Stimulated activated CD4-positive, alpha-beta T cell treated with anti-CD3 and anti-CD28 coated beads, Interleukin-2, amount 100 ng/mL, for 24 hours (primary cell): ENCODE data around the gene ATP9A.
"Not testable (repeated sequence)": the region's sequence is repeated elsewhere in the genome, so short reads cannot be mapped to it uniquely, and the experiment has no call there.

Source experiments
- DNase-seq, 2 donors: peaks; one replicate each; pipeline ENCODE4 v3.0.0-alpha.2; 2020

ATP9A gene

DNA sequence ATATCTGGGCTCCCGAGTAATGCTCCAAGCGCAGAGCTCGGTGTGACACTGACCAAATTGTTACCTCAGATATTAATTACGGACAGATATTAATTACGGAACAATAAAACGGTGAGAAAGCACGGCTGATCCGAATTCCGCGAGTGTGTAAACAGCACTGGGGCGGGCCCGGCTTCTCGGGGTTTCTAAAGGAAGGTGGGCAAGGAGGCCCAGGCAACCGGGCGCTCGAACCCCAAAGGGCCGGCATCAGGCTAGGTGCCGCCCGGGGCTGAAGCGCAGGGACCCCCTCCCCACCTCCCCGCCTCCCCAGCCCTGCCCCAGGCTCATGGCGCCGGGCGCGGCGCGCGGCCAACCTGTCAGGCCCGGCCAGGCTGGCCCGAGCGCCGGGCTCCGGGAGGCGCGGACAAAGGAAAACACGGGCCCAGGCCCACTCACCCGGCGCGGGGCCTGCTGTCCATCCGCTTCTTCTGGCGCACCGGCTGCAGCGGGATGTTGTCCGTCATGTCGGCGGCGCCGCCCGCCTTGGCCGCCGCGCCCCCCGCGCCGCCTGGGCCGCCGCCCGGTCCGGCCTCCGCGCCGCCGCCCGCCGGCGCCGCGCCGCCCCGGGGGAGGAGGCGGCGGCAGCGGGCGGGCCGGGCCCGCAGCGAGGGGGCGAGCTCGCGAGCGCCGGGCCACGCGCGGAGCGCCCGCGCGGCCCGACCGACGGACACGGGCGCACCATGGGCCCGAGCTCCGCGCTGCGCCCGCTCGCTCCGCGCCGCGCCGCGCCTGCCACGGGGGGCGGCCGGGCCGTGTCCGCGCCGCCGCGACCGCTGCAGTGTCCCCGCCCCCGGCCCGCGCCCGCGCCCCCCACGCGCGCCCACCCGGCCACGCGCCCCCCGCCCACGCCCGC lies at the start of gene ATP9A:
ATP9A (minus strand) TSS at position 524 of the 892 bp plus-strand sequence; CDS start at position 503, 21 bp downstream.
- DNase-seq, result peak in 1 of 2 donors; percentile 10

GRCh38 chr20:51816856-51817255 lies 48.7 kb upstream of the ATP9A start:
- DNase-seq, result not testable (repeated sequence)

DNA sequence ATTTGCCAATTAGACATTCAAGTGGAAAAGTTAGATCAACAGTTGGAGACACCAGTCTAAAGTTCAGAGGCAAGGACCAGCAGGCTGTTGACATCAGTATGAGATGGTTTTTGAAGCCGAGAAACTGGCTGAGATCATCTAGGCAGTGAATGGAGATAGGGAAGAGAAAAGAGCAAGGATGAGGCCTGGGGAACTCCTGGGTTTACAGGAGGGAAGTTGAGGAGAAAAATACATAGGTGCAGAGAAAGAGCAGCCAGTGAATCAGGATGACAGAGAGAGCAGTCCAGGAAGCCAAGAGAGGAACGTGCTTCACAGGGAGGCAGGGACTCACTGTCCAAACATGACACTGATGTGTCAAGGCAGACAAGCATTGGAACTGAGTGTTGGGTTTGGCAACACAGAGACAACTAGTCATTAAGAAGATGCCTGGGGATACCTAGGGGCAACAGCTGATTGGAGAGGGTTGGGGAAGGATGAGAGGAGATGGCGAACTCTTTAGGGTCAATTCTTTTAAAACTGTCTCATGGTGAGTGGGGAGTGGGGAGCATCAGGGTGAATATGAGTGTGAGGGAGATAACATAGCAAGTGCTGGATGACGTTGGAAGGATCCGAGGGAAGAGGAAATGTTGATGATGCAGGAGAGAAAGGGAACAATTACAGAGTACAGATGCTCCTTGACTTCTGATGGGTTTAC lies 47.3 kb upstream of the ATP9A start:
- no peak for DNase-seq

DNA sequence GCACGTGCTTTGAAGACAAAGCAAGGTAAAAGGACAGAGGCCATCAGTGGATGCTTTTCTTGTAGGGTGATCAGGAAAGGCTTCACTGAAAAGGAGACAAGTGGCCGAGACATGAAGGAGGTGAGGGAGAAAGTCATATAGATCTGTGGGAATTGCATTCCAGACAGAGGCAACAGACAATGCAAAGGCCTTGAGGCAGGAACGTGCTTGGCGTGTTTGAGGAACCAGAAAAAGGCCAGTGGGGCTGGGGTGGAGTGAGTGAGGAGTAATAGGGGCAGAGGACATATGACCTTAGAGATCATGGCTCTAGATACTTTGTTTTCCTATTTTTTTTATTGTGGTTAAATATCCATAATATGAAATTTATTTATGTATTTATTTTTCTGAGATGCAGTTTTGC lies 44.7 kb upstream of the ATP9A start:
- no peak for DNase-seq

GRCh38 chr20:51811514-51812128 lies 43.4 kb upstream of the ATP9A start:
- no peak for DNase-seq

- no peak for DNase-seq
Observed at GRCh38 chr20:51811042-51811355, 42.8 kb upstream of the ATP9A start.

DNA sequence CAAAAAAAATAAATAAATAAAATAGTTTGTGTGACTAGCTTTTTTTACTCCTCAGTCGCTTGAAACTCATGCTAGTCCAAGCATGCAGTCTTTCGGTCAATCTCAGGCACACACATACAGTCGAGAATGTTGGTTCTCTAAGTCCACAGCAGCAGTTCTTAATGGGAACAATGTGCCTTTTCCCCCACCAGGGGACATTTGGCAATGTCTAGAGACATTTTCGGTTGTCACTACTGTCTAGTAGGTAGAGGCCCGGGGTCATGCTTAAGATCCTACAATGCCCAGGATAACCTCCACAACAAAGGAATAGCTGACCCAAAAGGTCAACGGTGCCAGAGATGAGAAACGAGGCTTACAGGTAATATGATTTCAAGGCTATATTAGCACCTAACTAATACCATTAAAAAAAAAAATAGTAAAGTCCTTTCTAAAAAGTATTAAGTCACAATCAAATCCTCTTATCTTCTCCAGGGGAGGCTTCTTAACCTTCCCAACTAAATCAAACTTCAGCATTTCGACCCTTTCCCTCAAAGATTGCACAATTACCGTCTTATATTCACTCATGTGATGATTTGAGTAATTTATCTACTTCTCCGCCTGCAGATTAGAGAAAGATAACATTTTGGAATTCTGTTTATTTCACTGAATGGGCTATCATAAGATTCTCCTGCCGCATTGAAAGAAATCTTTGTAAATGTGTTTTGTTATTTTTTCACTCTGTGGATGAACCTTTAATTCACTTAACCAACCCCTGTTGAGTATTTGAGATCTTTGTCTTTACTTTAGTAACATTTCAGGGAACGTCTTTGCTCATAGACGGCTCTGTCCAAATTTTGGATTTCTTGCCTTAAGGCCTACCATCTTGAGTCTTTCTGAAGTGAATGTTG lies 42.2 kb upstream of the ATP9A start:
- DNase-seq, result no peak

DNA sequence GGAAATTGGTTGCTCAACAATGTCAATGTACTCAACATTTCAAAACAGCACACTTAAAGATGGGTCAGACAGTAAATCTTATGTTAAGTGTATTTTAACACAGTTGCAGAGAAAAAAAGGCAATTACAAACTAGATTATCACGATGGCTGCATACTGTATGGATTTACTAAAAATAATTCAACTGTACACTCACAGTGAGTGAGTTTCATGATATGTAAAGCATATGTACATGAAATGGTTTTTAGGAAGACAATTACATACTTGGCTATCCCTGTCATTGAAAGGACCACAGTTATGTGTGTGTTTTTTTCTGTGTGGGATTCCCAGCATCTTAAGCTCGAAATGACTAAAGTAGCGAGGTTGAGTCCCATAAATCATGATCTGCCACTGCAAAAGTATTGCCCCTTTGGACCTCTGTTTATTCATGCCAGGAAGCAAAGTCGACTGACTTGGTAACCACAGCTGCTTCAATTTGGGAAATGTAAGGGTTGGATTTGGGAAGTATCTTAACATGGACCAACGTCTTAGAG lies 39.6 kb upstream of the ATP9A start:
- DNase-seq, result no peak

GRCh38 chr20:51804754-51805153 lies 36.6 kb upstream of the ATP9A start:
- no peak for DNase-seq

DNA sequence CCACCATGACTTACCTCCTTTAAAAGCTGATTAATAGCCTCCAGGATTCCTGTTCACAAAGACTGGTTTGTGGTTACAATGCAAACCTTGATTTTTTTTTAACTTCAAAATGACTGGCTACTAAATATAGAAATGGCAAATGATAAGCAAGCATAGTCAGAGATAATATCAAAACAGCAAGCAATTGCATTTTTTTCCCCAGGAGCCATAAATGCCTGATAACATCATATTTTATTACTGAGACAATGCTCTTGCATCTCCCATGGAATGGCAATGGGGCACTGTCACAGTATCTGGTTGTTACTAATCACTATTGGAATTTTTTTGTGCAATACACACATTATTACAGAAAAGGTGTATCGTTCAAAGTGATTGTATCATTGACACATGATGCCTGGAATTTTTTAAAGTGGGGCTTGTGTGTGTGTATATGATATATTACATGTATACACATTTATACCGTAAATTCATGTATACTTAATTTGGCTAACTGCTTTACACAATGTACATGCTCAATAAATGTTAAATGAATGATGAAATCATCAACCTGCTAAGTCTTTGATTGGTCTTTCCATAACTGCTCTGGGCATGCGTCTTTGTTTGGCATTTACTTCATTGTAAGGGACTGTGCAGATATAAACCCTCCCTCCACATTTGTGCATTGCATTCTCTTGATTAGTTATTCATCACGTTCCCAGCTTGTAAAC lies 35.1 kb upstream of the ATP9A start:
- no peak for DNase-seq

DNA sequence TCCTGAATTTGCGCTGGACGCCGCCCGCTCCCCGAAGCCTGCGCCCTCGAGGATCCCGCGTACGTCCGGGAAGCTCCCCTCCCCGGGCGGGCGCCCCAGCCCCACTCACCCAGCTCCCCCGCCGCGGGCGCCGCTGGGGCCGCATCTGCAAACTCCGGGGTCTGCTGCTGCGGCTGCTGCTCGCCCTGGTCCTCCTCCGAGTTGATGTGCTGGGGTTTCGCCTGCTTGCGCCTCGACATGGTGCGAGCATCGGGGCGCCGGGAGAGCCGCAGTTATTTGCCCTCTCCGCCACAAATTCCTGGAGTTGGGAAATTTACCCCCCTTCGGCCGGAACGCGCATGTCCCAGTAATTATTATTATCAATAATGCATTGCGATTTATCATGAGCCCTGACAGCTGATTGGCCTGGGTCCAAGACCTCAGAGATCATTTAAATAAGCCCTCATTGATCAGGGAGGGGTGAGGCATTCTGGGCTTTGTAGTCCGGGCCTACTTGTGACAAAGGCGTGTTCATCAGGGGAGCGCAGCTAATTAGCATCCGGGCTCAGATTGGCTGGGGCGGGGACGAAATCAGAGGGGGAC lies 34.1 kb upstream of the ATP9A start, which contains the start of gene SALL4:
SALL4 (minus strand) TSS at position 352 of the 582 bp plus-strand sequence; CDS start at position 239, 113 bp downstream.
- no peak for DNase-seq

DNA sequence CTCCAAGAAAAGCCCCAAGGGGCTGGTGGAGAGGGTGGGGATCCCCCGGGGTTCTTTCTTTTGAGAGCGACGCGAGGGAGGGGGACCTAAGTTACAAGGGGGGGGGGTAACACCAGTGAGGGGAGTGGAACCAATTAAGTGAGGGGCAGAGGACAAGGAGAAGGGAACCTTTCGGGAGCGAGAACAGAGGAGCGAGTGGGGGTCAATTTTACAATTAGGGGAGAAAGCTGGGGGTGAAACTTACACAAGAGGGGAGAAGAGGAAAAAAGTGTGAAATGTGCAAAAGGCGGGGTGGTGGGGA lies 33.6 kb upstream of the ATP9A start:
- no peak for DNase-seq

DNA sequence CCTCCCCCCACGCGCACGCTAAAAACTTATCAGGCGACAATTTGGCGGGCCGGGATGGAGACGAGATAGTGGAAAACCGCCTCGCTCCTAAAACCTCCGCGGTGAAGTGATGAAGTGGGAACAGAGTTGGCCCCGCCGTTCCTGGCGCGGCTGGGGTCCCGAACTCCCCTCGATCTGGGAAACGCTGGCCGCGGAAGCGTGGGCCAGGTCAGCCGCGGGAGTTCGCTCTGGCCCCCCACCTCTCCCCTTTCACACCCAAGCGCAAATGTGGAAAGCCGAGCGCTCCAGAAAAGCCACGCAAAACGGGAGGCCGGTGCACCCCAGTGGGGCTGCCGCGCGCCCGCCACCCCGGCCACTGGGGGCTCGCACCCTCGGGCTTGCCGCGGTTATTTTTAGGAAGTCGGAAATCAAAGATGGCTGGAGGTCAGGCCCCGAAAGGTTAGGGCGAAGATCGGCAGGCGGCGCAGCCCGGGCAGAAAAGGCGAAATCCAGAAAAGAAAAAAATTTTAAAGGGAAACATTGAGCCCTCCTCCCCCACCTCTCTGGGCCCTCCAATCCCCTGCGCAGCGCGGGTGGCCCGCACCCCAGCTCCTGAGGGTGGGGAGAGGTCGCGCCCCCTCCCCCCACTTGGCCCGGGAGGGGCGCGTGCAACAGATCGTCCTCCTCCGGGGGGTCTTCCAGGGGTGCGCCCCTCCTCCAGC lies 33.1 kb upstream of the ATP9A start:
- peak in 1 of 2 donors; percentile 9 for DNase-seq

- peak in 1 of 2 donors; percentile 8 for DNase-seq
Observed at GRCh38 chr20:51800872-51801121, 32.6 kb upstream of the ATP9A start.

- DNase-seq, result peak; percentile 66 to 82
Observed at GRCh38 chr20:51800060-51800871, 32.1 kb upstream of the ATP9A start.

- no peak for DNase-seq
Observed at GRCh38 chr20:51799401-51799860, 31.2 kb upstream of the ATP9A start.

GRCh38 chr20:51797357-51798025 lies 29.3 kb upstream of the ATP9A start:
- no peak for DNase-seq

DNA sequence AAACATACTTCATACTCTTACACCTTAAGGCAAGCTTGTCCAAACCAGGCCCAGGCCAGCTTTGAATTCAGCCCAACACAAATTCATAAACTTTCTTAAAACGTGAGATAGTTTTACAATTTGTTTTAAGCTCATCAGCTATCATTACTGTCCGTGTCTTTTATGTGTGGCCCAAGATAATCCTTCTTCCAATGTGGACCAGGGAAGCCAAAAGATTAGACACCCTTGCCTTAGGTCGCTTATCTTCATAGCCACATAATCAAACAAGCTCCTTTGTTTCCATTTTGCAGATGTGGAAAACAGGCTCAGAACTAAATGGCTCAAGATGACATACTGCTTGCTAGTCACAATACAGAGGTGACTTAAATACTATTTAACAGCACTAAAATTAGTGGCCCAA lies 28.1 kb upstream of the ATP9A start:
- DNase-seq, result no peak

GRCh38 chr20:51792960-51793359 lies 24.8 kb upstream of the ATP9A start:
- DNase-seq, result no peak

GRCh38 chr20:51791626-51792025 lies 23.4 kb upstream of the ATP9A start:
- DNase-seq, result no peak
